GM12878 (cell line): ENCODE measurements around the gene GPLD1. TPM values are rescaled to one million over a fixed set of nuclear protein-coding genes. Genes with fewer than 3 reads are reported as not detected.

Experiments
- ATAC-seq: fragments of 200-7000 bp; cut with Tn5 transposase; 3 replicates; pipeline ENCODE4 v1.9.1; 2020; ENCODE audit warnings: mild to moderate bottlenecking, moderate library complexity
- BruUV-seq: library from RNA; stranded (reverse); fragments of 400-500 nt; replicated peaks from 2 replicates; lab custom pipeline; 2021; lab: Mats Ljungman, UMichigan
- CTCF ChIA-PET: fragments of 300-600 bp; sonication (Branson Sonifier 250); formaldehyde crosslinking; extraction: SDS; loops from one replicate; lab custom pipeline; 2021; ENCODE audit warnings: inconsistent platforms; lab: Yijun Ruan, JAX
- POLR2A ChIA-PET: fragments of 350-600 bp; formaldehyde crosslinking; extraction: SDS; loops from one replicate; lab custom pipeline; 2021; ENCODE audit warnings: inconsistent platforms; lab: Charles Lee
- RAD21 ChIA-PET: fragments of 300-600 bp; sonication (Branson Sonifier 250); formaldehyde crosslinking; loops from one replicate; lab custom pipeline; 2023; ENCODE audit warnings: antibody characterized with exemption; ENCODE audit not compliant: unreplicated experiment; lab: Charles Lee
- SMC1A ChIA-PET: fragments of 300-600 bp; sonication (Branson Sonifier 250); formaldehyde crosslinking; loops from one replicate; lab custom pipeline; 2023; ENCODE audit not compliant: unreplicated experiment, uncharacterized antibody; lab: Charles Lee
- DNase-seq: peaks from one replicate; pipeline ENCODE4 v3.0.0-alpha.2; 2011; ENCODE audit warnings: low read depth, low spot score
- FAIRE-seq: peaks from 3 replicates; lab custom pipeline; 2011; peaks lifted over from hg19 to GRCh38; lab: Jason Lieb, UNC
- H2AFZ ChIP-seq: 2 replicates; pipeline ENCODE4 v1.6.0; 2011; ENCODE audit warnings: low read depth, low read length, control low read depth; ENCODE audit not compliant: control insufficient read depth
- H3K27ac ChIP-seq: 2 replicates; pipeline ENCODE4 v1.5.1; 2011; ENCODE audit warnings: control low read depth; ENCODE audit not compliant: control insufficient read depth, insufficient read depth
- H3K27me3 ChIP-seq, 2 experiments: replicated peaks in 1 of 2; 2 replicates each; pipeline versions ENCODE4 v1.6.0 to v1.6.1; 2011; ENCODE audit warnings: low read length in 1 of 2; ENCODE audit not compliant: control insufficient read depth in 2 of 2, insufficient read depth in 2 of 2
- H3K36me3 ChIP-seq, 2 experiments: 2 replicates each; pipeline ENCODE4 v1.5.1; 2011; ENCODE audit warnings: low read length in 1 of 2; ENCODE audit not compliant: control insufficient read depth in 2 of 2, insufficient read depth in 2 of 2
- H3K4me1 ChIP-seq: 2 replicates; pipeline ENCODE4 v1.6.1; 2011; ENCODE audit warnings: mild to moderate bottlenecking, low read length, moderate library complexity, mixed read lengths; ENCODE audit not compliant: control insufficient read depth, insufficient read depth
- H3K4me2 ChIP-seq: 2 replicates; pipeline ENCODE4 v1.6.0; 2011; ENCODE audit warnings: control low read depth; ENCODE audit not compliant: control insufficient read depth, insufficient read depth
- H3K4me3 ChIP-seq: fragments of 200-600 bp; sonication (generic); 2 replicates; pipeline ENCODE4 v1.5.1; 2016
- H3K79me2 ChIP-seq: 2 replicates; pipeline ENCODE4 v1.6.0; 2011; ENCODE audit warnings: low read length; ENCODE audit not compliant: control insufficient read depth, insufficient read depth
- H3K9ac ChIP-seq: 2 replicates; pipeline ENCODE4 v1.8.0; 2011; ENCODE audit warnings: low read length, control low read depth, mixed read lengths; ENCODE audit not compliant: control insufficient read depth, insufficient read depth
- H3K9me3 ChIP-seq: replicated peaks from 3 replicates; pipeline ENCODE4 v1.5.1; 2011; ENCODE audit warnings: mild to moderate bottlenecking, low read length; ENCODE audit not compliant: control insufficient read depth, insufficient read depth
- H4K20me1 ChIP-seq: 2 replicates; pipeline ENCODE4 v1.6.0; 2011; ENCODE audit not compliant: control insufficient read depth, insufficient read depth
- ASH2L ChIP-seq: fragments of 300-600, 200-600 bp; sonication (generic); IDR thresholded peaks from 2 replicates; pipeline ENCODE4 v1.6.1; 2017; ENCODE audit warnings: low read depth, mild to moderate bottlenecking, borderline replicate concordance
- BACH1 ChIP-seq: fragments of 450-650 bp; IDR thresholded peaks from 2 replicates; pipeline ENCODE4 v1.6.1; 2017; ENCODE audit warnings: mild to moderate bottlenecking, borderline replicate concordance
- CHD2 ChIP-seq: IDR thresholded peaks from 2 replicates; pipeline ENCODE4 v1.6.1; 2011; ENCODE audit warnings: low read depth, low read length, improper control_type of control experiment, borderline replicate concordance
- CREB1 ChIP-seq: IDR thresholded peaks from 2 replicates; pipeline ENCODE4 v1.6.1; 2012; ENCODE audit warnings: low read depth, mild to moderate bottlenecking, inconsistent platforms
- FOS ChIP-seq: IDR thresholded peaks from 3 replicates; pipeline ENCODE4 v1.6.1; 2011; ENCODE audit warnings: borderline replicate concordance; ENCODE audit not compliant: insufficient read length; ENCODE audit errors: extremely low read depth
- KDM1A ChIP-seq: fragments of 200-600 bp; sonication (generic); IDR thresholded peaks from 2 replicates; pipeline ENCODE4 v1.6.1; 2016; ENCODE audit warnings: borderline replicate concordance
- MXI1 ChIP-seq: fragments of 150-350 bp; IDR thresholded peaks from 2 replicates; pipeline ENCODE4 v1.6.1; 2011; ENCODE audit warnings: low read depth, mild to moderate bottlenecking, inconsistent platforms, low read length, improper control_type of control experiment
- NBN ChIP-seq: fragments of 450-650 bp; IDR thresholded peaks from 2 replicates; pipeline ENCODE4 v1.6.1; 2016
- NFYA ChIP-seq: IDR thresholded peaks from 2 replicates; pipeline ENCODE4 v1.6.1; 2011; ENCODE audit warnings: low read depth, mild to moderate bottlenecking, low read length, improper control_type of control experiment, borderline replicate concordance
- POLR2A ChIP-seq: IDR thresholded peaks from 2 replicates; pipeline ENCODE4 v1.6.1; 2011; ENCODE audit warnings: low read depth, mild to moderate bottlenecking, low read length
- POU2F2 ChIP-seq: IDR thresholded peaks from 3 replicates; pipeline ENCODE4 v1.6.1; 2011; ENCODE audit warnings: low read depth, mild to moderate bottlenecking, low read length, borderline replicate concordance
- RBBP5 ChIP-seq: fragments of 200-600 bp; sonication (generic); conservative IDR thresholded peaks from 2 replicates; pipeline ENCODE4 v1.6.1; 2016
- SMC3 ChIP-seq: IDR thresholded peaks from 2 replicates; pipeline ENCODE4 v1.6.1; 2011; ENCODE audit warnings: low read length, improper control_type of control experiment, borderline replicate concordance
- STAT3 ChIP-seq: IDR thresholded peaks from 2 replicates; pipeline ENCODE4 v1.6.1; 2011; ENCODE audit warnings: low read depth, low read length, improper control_type of control experiment
- TAF1 ChIP-seq: IDR thresholded peaks from 2 replicates; pipeline ENCODE4 v1.6.1; 2011; ENCODE audit warnings: mild to moderate bottlenecking, low read depth, low read length, borderline replicate concordance
- TARDBP ChIP-seq: IDR thresholded peaks from 2 replicates; pipeline ENCODE4 v1.6.1; 2016; ENCODE audit warnings: borderline replicate concordance
- YY1 ChIP-seq: IDR thresholded peaks from 2 replicates; pipeline ENCODE4 v1.6.1; 2011; ENCODE audit warnings: low read depth, mild to moderate bottlenecking, low read length
- WGBS: methylation state at CpG from one replicate; pipeline ENCODE4 v1.1.6; 2016; ENCODE audit warnings: low lambda C conversion rate; ENCODE audit not compliant: insufficient replicate concordance, insufficient coverage; ENCODE audit errors: missing lambda C conversion rate; 5-methylcytosine and 5-hydroxymethylcytosine counted together
- in situ Hi-C: fragments of 300-500 bp; cut with MboI; formaldehyde crosslinking; loops from 9 replicates; pipeline ENCODE4 v1.14.3; 2018; ENCODE audit warnings: mixed read lengths
- intact Hi-C: fragments of 100-400 bp; cut with micrococcal nuclease; formaldehyde crosslinking; loops from one replicate; pipeline ENCODE4 v1.14.2; 2022; ENCODE audit not compliant: unreplicated experiment
- polyA plus RNA-seq, 11 experiments: library from polyadenylated mRNA; depleted of rRNA in 4 of 11; unstranded in 6 of 11; stranded (reverse) in 5 of 11; fragments of >200 nt; fragmentation: Nextera tagmentation in 4 of 11; fragmentation: Illumina TruSeq in 1 of 11; extraction: Ambion mirVana in 4 of 11; extraction: Trizol in 1 of 11; gene quantifications; 1 replicate in 1 of 11; 2 replicates in 10 of 11; pipeline versions ENCODE4 v1.2.1 to v1.2.3, GENCODE V29; 2011 to 2016; ENCODE audit warnings: inconsistent platforms in 2 of 11, missing spikeins in 2 of 11, low read depth in 1 of 11
- total RNA-seq, 4 experiments: library from RNA; depleted of rRNA in 3 of 4; stranded (reverse); fragments of >200 nt in 3 of 4; fragmentation: Illumina TruSeq in 1 of 4; extraction: Trizol in 1 of 4; gene quantifications; 2 replicates each; pipeline versions ENCODE4 v1.2.1 to v1.2.3, GENCODE V29; 2013 to 2021
- TF ChIP-seq, protein P1 (sequence below): fragments of 450-650 bp; IDR thresholded peaks from 2 replicates; pipeline ENCODE4 v1.6.1; 2014; ENCODE audit warnings: mild to moderate bottlenecking
- TF ChIP-seq, protein P2 (sequence below): IDR thresholded peaks from 2 replicates; pipeline ENCODE4 v1.6.1; 2011; ENCODE audit warnings: borderline replicate concordance, low read depth, mild to moderate bottlenecking, moderate library complexity, mixed read lengths, low read length; ENCODE audit not compliant: insufficient read depth; ENCODE audit errors: extremely low read length

Gene GPLD1
- total and polyA plus RNA-seq, 10 of the 15 experiments (the other 5 are each of a cell fraction or from before 2014, with no cell fraction given): 0.04 to 1.0 (median 0.69) TPM

DNA sequence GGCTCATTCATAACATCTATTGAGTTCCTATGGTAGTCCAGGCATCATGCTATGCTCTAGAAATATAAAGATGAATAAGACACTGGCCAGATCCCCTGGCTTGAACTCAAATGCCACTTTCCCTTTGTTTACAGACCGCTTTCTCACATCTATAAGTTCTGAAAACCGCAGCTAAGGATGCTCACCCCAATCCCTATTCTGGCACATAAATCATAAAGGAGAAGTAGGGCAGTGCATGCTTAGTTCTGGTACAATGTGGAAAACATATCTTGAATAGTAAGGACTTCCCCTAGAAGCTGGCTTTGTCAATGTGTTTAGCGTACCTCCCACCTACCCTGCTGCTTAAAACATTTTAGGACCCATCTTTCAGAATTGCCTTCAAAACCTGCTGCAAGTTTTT lies 60.2 kb downstream of the GPLD1 start:
- no peak overlapping the region for H3K27ac ChIP-seq
- H2AFZ ChIP-seq: no peak overlapping the region
- WGBS: 98% methylated on average over 3 of the region's 3 CpGs
- RAD21 ChIA-PET: interaction anchor here (2.2 kb wide), 1 partner anchor 92 kb away, joined by 9 read pairs; no protein-coding TSS in a partner anchor
- FAIRE-seq (no peak), DNase-seq (no peak), ATAC-seq (no peak)
- H3K79me2 ChIP-seq: no peaks in the 10 kb centered on the region
- H3K4me1 ChIP-seq: no peaks in the 10 kb centered on the region
- no peaks in the 10 kb centered on the region for H3K9me3 ChIP-seq
- TF ChIP-seq SMC3 (no peak), CREB1 (no peak)
- in situ Hi-C loops: no loop called here
- peaks cover 0 to 4% of the 10 kb centered on the region in 2 experiments; a peak in 2 of 4 replicates for H3K36me3 ChIP-seq
- no TSS peak for BruUV-seq
- POLR2A ChIA-PET: no interaction called here
- H3K9ac ChIP-seq: no peak overlapping the region
- H3K4me2 ChIP-seq: no peak overlapping the region
- intact Hi-C loops: no loop called here
- H4K20me1 ChIP-seq: no peaks in the 10 kb centered on the region
- no peak overlapping the region for H3K4me3 ChIP-seq
- SMC1A ChIA-PET: interaction anchor here (0.5 to 1.3 kb wide), 2 partner anchors 12 to 281 kb away, joined by 3 read pairs; no protein-coding TSS in a partner anchor
- H3K27me3 ChIP-seq: no peaks in the 10 kb centered on the region
- CTCF ChIA-PET: interaction anchor here (2.5 to 3.2 kb wide), 2 partner anchors 10 to 92 kb away, joined by 13 to 18 read pairs; no protein-coding TSS in a partner anchor

DNA sequence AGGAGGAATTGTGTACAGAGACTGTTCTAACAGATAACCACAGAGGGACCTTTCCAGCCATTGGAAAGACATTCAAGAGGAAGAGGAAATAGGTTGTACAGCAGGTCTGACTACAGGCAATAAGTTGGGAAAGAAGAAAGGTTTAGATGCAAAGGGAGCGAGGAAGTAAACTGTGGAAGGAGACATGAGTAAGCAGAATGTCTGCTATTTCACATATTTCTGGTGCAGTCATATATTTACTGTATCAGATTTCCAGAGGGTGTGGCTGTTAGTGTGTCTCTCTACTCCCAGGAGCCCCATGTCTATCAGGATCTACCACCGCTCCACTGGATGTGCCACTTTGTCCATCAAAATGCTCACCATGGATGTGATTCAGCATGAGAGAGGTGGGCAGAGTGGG lies 60.8 kb downstream of the GPLD1 start:
- Histone ChIP-seq H3K79me2 (no peaks in the 10 kb centered on the region), H3K4me2 (no peak overlapping the region), H3K9me3 (no peaks in the 10 kb centered on the region), H3K9ac (no peak overlapping the region), H4K20me1 (no peaks in the 10 kb centered on the region), H3K36me3 (peaks cover 0 to 4% of the 10 kb centered on the region in 2 experiments; a peak in 2 of 4 replicates), H3K4me3 (no peak overlapping the region), H2AFZ (no peak overlapping the region), H3K27me3 (no peaks in the 10 kb centered on the region), H3K4me1 (no peaks in the 10 kb centered on the region), H3K27ac (no peak overlapping the region)
- no TSS peak for BruUV-seq
- ChIA-PET POLR2A (no interaction called here), RAD21 (no interaction called here), SMC1A (interaction anchor here (0.5 kb wide), 1 partner anchor 282 kb away, joined by 3 read pairs; no protein-coding TSS in a partner anchor), CTCF (interaction anchor here (2.5 kb wide), 1 partner anchor 11 kb away, joined by 13 read pairs; no protein-coding TSS in a partner anchor)
- intact Hi-C loops: no loop called here
- FAIRE-seq: no peak
- in situ Hi-C loops: no loop called here
- no peak for DNase-seq
- no peak for ATAC-seq
- WGBS: 97% methylated on average over 2 of the region's 2 CpGs
- TF ChIP-seq TARDBP (no peak), MXI1 (no peak), POLR2A (no peak), YY1 (no peak), POU2F2 (no peak), CHD2 (no peak), ASH2L (no peak), BACH1 (no peak), KDM1A (no peak), NBN (no peak), NFYA (no peak), FOS (no peak), RBBP5 (no peak), TAF1 (no peak), STAT3 (no peak)
- TF ChIP-seq, protein P1, sequence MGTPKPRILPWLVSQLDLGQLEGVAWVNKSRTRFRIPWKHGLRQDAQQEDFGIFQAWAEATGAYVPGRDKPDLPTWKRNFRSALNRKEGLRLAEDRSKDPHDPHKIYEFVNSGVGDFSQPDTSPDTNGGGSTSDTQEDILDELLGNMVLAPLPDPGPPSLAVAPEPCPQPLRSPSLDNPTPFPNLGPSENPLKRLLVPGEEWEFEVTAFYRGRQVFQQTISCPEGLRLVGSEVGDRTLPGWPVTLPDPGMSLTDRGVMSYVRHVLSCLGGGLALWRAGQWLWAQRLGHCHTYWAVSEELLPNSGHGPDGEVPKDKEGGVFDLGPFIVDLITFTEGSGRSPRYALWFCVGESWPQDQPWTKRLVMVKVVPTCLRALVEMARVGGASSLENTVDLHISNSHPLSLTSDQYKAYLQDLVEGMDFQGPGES: no peak
- TF ChIP-seq, protein P2, sequence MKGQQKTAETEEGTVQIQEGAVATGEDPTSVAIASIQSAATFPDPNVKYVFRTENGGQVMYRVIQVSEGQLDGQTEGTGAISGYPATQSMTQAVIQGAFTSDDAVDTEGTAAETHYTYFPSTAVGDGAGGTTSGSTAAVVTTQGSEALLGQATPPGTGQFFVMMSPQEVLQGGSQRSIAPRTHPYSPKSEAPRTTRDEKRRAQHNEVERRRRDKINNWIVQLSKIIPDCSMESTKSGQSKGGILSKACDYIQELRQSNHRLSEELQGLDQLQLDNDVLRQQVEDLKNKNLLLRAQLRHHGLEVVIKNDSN: no peak
